Thyroid gland (tissue), 4 donors: ENCODE measurements around the gene RIPK4.

Source experiments
- CTCF ChIP-seq, 6 experiments: fragments of 200-600 bp in 3 of 6; fragments of 450-650 bp in 3 of 6; sonication (generic) in 3 of 6; IDR thresholded peaks; one replicate each; pipeline ENCODE4 v1.5.1; 2016 to 2019; ENCODE audit warnings: antibody characterized with exemption in 6 of 6, mild to moderate bottlenecking in 2 of 6, inconsistent platforms in 1 of 6, moderate library complexity in 1 of 6
- POLR2A ChIP-seq, 2 donors: fragments of 450-650 bp; IDR thresholded peaks; one replicate each; pipeline ENCODE4 v1.6.1; 2017; ENCODE audit warnings: antibody characterized with exemption in 2 of 2, mild to moderate bottlenecking in 2 of 2, moderate library complexity in 1 of 2

- no peak for TF ChIP-seq CTCF (IDR thresholded peaks at IDR 0.05)
- no peak for TF ChIP-seq POLR2A (IDR thresholded peaks at IDR 0.05)
These were observed 65.1 kb downstream of the RIPK4 start for GRCh38 chr21:41701749-41702148.
